Globus pallidus (tissue), 1 donor: ENCODE data around the gene CYB5R3.

Source experiments
- DNase-seq: peaks from one replicate; pipeline ENCODE4 v3.0.0-alpha.2; 2015; ENCODE audit warnings: low spot score

The CYB5R3 gene

DNA sequence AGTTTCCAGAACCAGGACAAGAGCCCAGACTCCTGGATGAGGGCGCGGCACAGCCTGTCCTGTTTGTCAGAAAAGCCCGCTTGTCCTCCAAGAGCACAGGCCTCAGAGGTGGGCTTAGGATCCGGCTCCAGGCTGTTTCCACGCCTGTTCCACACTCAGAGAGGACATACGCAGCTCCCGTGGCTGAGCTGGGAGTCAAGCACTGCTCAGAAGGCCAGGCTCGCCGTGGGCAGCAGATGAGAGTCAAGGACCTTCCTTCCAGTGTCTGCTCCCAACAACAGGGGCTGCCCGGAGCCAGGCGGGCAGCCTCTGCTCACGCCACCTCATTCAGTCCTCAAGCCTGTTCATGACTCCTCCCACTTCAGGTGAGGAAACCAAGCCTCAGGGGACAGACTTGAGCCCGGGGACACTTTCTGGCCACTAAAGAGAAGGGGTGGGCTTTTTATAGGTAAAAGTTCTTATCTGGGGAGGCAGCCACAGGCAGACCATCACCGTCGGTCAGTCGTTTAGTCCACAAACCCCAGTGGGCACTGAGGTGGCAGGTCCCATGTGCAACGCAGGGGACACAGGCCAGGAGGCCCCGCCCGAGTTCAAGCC, 3.8 kb downstream of the CYB5R3 start:
- DNase-seq = no peak

DNA sequence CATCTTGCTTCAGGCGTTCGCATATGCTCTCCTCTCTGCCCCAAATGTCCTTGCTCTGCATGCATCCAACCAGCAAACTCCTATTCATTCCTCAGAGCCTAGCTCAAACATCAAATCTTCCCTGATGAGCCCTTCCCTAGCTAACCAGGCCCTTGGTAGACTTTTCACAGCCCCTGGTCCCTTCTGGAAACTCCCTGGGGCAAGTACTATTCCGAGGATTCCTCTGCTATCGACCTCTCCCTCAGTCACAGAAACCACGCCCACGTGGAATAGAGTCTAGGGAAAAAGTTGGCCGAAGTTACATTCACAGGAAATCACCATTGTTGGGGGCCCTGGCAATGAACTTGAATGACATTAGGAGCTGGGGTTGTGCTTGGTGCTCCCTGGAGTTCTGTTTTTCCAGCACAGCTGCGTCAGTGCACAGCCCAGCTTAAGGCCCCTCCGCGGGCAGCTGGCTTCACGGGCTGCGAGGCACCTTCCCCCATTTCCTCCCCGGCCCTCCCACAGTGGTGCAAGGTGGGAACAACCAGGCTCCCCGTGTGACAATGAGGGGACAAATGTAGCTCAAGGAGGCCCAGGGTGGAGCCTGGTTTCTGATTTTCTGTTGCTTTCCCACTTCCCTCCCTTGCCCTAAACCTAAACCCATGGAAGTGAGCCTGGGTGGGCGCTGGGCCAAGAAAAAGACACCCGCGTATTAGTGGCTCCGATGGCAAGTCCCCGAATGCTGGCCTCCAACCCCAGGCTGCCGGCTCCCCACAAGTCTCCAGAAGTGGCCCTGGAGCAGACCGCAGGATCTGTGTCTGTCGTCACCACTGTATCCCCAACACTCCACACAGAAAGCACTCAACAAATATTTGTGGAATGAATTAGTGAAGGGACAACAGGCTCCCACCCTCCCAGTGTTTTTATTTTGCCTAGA, 4.5 kb downstream of the CYB5R3 start:
- DNase-seq = no peak

DNA sequence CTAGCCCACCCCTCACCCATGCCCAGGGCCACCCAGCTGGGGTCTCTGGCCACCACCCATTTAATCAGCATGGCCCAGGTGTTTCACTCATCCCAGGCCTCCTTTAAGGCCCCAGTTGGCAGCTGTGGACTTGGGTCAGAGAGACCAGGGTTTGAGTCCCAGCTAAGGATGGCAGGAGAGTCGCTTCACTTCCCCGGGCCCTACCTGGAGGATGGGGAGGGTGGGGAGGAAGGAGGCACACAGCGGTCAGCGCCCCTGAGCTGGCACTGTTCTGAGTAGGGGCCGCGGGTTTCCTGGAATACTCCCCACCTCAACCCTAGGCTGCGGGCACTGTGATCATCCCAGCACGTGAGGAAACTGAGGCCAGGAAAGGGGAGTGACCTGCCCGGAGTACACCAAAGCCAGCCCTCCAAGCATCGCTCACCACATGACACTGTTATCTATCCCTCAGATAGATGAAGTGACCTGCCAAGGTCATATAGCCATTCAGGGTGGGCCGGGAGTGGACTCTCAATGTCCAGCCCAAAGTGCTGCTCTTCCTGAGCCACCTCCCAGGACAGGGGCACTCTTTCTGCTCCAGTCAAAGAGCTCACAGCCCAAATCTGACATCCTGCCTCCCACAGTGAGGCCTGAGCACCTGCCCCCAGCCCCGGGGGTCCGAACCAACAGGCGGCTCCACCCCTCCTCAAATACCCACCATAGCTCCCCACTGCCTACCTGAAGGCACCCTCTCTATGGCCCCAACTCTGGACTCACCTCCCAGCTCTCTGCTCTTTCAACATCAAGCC, 5.4 kb downstream of the CYB5R3 start:
- DNase-seq = no peak

DNA sequence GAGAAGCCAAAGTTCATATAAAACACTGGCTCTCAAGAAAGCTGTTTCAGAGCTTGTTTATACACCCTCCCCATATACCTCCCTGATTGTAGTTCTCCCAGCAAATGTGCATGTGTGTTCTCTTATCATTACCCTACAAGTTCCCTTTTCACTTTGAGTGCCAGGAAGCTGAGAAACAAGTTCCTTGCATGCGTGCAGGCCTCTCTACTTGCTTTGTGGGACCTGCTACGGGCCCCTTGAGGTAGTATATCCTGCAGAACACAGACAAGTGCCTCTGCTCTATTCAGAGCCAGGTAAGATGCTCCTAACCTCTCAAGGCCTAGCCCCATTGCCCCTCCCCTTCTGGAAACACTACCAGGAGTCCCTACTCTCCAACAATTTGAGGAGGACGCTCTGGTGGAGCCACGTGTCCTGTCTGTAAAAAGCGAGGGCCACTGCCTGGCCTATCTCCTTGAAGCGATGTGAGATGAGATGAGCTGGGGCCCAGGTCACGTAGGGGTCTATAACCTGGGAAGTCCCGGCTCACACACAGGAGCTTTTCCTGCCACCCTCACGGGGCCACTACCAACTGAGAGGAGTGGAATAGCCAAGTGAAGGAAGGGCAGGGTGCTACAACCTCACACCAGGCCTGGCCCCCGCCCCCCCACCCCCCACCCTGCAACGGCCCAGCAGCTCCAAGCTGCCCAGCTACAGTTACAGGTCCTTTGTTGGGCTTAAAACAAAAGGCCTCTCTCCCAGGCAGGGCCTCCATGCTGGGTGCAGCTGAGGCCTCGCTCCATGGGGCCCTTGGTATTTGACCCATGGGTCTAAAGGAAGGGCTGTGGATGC, 6.2 kb downstream of the CYB5R3 start:
- DNase-seq = no peak

DNA sequence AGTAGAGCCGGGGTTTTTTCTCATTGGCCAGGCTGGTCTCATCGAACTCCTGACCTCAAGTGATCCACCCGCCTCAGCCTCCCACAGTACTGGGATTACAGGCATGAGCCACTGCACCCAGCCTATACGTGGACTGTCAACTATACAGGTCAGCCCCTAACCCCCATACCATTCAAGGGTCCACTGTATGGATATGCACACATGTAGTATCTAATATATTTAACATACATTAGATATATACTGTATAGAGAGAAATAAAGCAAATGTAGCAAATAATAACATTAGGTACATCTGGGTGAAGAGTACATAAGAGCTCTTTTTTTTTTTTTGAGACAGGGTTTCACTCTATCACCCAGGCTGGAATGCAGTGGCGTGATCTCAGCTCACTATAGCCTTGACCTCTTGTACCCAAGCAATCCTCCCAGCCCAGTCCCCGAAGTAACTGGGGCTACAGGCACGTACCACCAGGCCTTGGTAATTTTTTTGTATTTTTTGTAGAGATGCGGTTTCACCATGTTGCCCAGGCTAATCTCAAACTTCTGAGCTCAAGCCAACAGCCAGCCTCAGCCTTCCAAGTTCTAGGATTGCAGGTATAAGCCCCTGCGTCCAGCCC, 7.3 kb downstream of the CYB5R3 start:
- no peak for DNase-seq

DNA sequence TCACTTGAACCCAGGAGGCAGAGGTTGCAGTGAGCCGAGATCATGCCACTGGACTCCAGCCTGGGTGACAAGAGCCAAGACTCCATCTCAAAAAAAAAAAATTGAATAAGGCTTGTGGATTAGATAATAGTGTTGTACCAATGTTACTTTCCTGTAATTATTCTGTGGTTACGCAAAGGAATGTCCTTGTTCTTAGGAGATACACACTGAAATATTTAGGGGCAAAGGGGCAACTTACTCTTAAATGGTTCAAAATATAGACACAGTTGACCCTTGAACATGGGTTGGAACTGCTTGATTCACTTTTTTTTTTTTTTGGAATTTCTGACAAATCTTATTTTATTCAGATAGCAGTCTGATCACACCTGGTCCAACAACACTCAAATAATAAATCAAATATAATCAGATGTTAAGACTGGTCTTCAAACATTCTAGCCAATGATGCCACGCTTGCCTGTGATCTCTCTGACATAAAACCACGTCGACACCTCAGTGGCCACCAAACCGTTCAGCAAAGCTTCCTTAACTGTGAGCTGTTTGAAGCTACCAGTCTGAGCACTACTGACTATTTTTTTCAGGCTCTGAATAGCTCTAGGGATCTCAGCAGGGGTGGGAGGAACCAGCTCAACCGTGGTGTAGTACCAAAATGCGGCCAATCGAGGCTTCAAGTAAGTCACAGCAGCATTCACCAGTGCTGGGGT, 9.5 kb downstream of the CYB5R3 start:
- no peak for DNase-seq

DNA sequence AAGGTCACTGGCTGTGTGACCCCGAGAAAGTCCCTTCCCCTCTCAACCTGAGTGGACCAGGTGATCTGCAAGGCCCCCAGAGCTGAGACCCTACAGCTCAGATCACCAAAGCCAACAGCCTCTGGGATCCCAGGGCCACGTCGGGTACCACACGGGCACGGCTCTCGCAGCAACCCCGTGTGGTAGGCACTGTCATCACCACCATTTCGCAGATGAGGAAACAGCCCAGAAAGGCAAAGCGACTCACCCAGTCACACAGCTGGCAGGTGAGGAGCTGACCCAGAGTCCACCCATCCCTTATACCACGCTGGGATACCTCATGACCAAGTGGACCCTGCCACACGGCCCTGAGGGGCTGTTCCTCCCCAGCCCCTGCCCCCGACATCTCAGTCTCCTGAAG, 11.6 kb downstream of the CYB5R3 start:
- DNase-seq = no peak

DNA sequence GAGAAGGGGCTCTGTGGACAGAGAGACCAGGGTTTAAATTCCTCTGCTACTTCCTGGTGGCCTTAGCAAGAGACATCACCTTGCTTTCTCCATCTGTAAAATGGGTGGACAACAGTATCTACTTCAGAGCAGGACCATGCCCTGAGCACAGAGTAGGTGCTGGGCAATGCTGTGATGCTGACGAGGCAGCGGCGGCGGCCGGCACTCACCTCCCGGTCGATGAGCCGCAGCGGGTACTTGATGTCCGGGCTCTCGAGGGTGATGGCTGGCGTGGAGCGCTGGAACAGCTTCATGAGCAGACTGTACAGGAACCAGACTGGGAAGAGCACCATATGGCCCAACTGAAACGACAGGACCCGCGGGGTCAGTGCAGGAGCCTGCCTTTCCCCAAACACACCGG, 12.7 kb downstream of the CYB5R3 start:
- DNase-seq = no peak

DNA sequence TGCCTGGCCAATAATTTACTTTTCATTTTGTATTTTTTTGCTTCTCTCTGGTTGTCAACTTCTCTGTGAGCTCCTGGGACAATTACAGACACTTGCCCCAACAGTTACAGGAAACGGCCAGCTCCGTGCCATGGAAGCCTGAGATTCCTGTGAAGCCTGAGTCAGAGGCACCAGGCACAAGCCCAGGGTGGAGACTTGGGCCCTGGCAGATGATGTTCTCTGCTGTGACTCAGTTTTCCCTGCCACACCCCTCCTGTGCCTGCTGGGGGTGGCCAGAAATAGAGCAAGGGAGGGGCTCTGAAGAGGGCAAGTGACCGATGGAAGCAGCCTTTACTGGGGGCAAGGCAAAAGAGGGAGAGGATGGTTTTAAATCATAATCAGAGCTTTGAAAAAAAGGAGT, 13.7 kb downstream of the CYB5R3 start:
- DNase-seq = no peak

DNA sequence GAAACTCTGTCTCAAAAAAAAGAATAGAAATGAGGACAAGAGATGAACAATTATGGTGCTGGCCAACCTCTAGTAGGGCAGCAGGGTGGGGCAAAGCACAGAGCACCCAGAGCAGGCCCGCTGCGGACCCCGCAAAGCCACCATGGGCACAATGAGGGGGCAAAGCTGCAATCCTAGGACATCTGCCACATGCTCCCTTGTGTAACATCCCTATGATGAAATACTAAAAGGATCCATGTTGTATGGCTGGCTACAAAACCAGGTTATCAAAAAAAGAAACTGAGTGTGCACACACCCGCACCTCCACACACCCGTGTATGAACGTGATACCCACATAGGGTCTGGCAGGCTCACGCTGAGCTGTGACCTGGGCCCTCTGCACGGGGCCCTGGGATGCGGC, 16.2 kb downstream of the CYB5R3 start:
- DNase-seq = no peak

DNA sequence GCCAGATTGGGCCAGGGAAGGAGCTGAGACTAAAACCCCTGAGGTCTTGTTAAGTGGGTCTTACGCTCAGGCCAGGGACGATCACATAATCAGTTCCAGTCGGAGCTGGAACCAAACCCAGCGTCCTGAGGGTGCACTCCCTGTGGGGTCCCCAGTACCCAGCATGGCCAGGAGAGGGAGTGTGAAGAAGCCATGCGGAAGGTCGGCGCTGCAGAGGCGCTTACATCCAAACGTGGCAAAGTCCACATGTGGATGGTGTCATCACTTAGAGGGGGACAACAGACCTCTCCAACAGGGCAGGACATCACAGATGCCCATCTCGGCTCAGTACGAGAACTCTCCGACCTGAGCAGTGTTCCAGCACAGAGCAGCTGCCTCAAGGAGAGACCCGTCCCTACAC, 17.1 kb downstream of the CYB5R3 start:
- DNase-seq = no peak

DNA sequence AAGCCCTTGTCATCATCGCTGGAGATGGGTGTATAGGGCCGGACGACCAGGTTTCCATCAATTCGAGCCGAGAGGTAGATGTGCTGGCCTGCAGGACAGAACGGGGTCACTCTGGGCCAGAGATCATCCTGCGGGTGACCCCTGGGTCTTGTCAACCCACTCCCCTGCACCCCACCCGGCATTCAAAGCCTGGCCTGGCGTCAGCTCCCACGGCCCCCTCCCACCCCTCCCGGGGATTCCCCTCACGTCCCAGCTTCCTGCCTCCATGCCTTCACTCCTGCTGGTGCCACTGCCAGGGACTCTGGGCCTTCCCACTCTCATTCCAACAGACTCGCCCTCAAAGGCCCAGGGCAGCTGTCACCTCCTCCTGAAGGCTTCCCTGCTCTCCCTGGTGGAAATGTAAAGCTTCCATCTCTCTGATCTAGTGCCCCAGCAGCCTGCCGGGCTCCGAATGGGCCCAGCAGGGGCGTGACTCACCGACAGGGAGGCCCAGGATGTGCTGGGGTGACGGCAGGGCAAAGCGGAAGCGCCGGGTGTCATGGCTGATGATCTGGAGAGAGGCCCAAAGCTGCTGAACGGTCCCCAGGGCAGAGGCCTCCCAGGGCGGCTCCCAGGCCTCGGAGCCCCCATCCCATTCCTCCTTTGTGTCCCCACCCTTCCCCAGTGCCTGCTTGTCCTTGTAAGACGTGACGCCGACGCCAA, 18.1 kb downstream of the CYB5R3 start:
- DNase-seq = no peak

DNA sequence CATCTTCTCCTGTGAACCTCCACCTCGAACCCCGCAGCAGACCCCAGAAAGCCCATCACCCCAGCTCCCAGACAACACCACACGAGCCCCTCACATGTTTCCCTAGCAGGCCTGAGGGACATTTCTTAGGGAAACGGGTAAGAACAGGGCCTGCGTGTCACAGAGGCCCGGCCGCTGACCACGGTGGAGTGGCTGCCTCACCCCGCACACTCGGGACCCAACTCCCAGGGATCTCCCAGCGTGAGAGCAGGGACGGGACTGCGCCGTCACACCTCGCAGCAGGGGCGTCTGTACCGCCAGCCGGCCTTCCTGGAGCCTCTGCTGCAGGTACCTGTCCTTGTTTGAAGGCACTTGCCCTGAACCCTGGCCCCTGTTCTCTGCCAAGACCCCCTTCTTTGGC, 19.0 kb downstream of the CYB5R3 start:
- DNase-seq = no peak

DNA sequence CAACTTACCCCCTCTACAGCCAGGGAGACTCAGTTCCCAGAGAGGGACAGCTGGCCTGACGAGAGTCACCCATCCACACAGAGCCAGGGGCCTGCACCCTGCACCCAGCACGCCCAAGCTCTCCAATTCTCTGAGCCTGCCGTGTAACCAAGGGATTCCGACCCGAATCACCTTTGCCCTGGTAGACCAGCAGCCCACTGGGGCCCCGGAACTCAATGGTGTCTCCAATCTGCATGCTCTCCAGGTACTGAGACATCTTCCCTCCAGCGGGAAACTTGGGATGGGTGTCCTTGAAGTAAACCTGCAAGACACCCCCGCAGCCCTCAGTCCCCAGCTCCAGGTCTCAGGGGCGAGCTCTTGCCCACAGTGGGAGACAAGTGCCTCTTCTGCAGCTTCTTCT, 21.2 kb downstream of the CYB5R3 start:
- DNase-seq = no peak

DNA sequence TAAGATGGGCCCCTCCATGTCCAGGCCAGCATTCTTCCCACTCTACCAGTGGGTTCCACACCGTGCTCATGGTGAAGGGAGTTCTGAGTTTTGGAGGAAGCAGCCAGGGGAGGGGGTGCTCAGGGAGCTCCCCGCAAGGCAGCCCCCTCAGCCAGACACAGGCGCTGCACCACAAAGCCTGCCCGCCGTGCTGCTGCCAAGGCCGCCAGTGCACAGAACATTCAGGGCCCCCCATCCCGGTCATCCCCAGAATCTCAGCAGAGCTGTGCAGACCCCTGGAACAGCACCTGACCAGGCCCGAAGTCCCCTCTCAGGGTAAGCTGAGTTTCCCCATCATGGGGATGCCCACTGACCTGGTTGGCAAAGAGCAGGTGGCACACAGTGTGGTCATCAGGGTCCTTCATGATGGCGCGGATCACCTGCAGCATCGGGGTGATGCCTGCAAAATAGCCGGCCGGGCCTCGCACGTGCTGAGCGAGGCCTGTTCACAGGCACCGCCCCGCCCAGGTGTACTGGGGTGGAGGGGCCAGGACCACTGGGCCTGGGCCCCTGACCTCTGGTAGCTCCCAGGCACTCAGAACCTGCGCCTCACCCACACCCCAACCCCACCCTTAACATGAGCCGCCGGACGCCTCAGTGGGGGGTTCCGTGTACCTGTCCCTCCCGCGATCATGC, 22.1 kb downstream of the CYB5R3 start:
- no peak for DNase-seq

DNA sequence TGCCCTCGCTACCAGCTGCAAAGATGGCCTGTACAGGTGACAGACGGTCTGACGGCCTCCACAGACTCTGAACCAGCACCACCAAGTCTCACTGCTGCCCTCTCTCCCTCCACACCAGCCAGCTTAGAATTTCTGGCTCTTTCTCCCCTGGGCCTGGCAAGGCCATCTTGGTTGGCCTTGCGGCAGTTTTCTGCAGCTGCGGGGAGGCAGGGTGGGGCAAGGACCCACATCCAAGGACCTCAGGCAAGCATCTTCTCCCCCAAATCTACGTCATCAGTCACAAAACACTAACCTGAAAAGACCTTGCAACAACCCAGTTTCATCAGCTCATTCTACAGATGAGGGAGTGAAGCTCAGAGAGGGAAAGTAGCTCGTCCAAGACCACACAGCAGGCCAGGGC, 22.8 kb downstream of the CYB5R3 start:
- no peak for DNase-seq

DNA sequence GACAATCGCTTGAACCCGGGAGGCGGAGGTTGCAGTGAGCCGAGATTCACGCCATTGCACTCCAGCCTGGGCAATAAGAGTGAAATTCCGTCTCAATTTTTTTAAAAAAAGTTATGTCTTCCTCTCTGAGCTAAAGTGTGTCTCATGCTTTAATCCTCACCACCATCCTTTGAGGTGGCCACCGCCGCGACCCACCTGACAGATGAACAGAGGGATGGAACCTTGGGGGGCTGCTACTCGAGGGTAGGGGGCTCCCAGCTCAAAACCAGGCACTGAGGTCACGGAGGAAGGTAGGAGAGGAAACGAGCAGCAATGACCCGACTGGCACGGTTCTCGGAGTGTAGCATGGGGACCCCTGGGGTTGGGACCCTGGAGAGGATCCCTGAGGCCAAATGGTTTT, 23.8 kb downstream of the CYB5R3 start:
- DNase-seq = no peak

DNA sequence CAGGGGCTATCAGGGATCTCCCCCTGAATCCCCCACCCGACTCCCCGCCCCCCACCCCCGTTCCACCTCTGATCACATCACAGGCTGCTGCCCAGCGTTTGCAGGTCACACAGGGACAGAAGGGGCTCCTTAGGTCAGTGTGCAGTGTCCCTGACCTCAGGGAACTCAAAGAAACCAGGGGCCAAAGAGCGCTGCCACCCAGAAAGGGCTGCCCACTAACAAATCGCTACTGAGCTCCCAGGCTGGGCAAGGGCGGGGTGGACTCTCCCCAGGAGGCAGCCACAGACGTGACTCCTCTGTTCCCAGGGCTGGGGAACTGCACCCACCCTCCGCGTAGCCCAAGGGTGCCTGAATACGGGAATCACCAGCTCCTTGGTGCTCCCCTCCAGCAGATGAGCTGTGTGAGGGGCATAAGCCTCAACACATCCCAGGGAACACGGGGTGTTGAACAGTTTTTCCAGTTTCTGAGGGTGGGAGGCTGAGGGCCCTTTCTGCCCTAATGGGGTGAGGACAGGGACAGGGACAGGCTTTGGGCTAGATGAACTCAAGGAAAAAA, 24.6 kb downstream of the CYB5R3 start:
- DNase-seq = no peak

DNA sequence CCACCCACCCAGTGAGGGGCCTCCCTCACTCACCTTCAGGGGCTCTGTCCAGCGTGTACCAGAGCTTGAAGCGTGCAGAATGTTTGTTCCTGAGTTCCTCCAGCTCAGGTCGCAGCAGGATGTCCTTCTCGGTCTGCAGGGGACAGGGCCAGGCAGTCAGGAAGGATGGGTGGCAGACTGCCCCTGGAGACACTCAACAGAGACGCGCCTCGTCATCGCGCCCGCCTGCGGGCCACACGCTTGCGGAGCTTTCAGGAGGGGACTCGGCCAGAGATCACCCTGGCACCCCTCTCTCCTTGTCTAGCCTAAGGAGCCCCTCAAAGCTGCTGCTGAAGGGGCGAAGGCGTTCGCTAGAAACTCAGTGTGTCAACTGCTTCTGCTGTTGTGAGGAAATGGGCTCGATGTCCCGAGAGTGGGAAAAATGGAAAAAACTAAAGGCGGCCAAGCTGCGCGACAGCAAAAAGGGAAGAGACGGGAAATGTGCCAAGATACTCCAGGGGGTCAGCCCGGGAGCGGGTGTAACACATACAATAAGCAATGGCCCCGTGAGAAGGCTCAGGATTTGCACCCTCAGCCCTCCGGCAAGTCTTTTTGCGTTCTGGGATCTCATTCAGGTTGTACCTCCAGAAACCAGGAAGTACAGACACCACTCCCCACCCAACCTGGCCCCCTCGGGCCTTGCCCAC, 25.3 kb downstream of the CYB5R3 start:
- no peak for DNase-seq
